ENCODE results near the gene TNFAIP3.

The TNFAIP3 gene

GRCh38 chr6:137902699-137903098 is 35.6 kb downstream of the TNFAIP3 start:
- DNase-seq (ENCODE audit: low read depth): no peak

GRCh38 chr6:137903274-137903932 is 36.3 kb downstream of the TNFAIP3 start:
- DNase-seq (ENCODE audit: low read depth): no peak

GRCh38 chr6:137903933-137904821 is 37.1 kb downstream of the TNFAIP3 start:
- no peak for DNase-seq (ENCODE audit: low read depth)

- no peak for DNase-seq (ENCODE audit: low read depth)
Observed at GRCh38 chr6:137904822-137905617, 38.0 kb downstream of the TNFAIP3 start.

- DNase-seq (ENCODE audit: low read depth): no peak
Observed at GRCh38 chr6:137906020-137906472, 39.0 kb downstream of the TNFAIP3 start.

GRCh38 chr6:137907170-137907569 is 40.1 kb downstream of the TNFAIP3 start:
- no peak for DNase-seq (ENCODE audit: low read depth)

- DNase-seq (ENCODE audit: low read depth): no peak
Observed at GRCh38 chr6:137909533-137909932, 42.5 kb downstream of the TNFAIP3 start.

GRCh38 chr6:137910424-137910834 is 43.4 kb downstream of the TNFAIP3 start:
- DNase-seq (ENCODE audit: low read depth): no peak

- no peak for DNase-seq (ENCODE audit: low read depth)
Observed at GRCh38 chr6:137910843-137911456, 43.9 kb downstream of the TNFAIP3 start.

- DNase-seq (ENCODE audit: low read depth): no peak
Observed at GRCh38 chr6:137911675-137912191, 44.7 kb downstream of the TNFAIP3 start.

- DNase-seq (ENCODE audit: low read depth): no peak
Observed at GRCh38 chr6:137912813-137913212, 45.8 kb downstream of the TNFAIP3 start.

GRCh38 chr6:137913434-137913833 is 46.4 kb downstream of the TNFAIP3 start:
- no peak for DNase-seq (ENCODE audit: low read depth)

- no peak for DNase-seq (ENCODE audit: low read depth)
Observed at GRCh38 chr6:137913996-137914529, 47.0 kb downstream of the TNFAIP3 start.

- no peak for DNase-seq (ENCODE audit: low read depth)
Observed at GRCh38 chr6:137914530-137915193, 47.6 kb downstream of the TNFAIP3 start.

GRCh38 chr6:137915790-137916189 is 48.7 kb downstream of the TNFAIP3 start:
- no peak for DNase-seq (ENCODE audit: low read depth)

- DNase-seq (ENCODE audit: low read depth): no peak
Observed at GRCh38 chr6:137917551-137918325, 50.7 kb downstream of the TNFAIP3 start.

- DNase-seq (ENCODE audit: low read depth): no peak
Observed at GRCh38 chr6:137919502-137919823, 52.4 kb downstream of the TNFAIP3 start.

- no peak for DNase-seq (ENCODE audit: low read depth)
Observed at GRCh38 chr6:137919837-137920730, 53.0 kb downstream of the TNFAIP3 start.

- DNase-seq (ENCODE audit: low read depth): no peak
Observed at GRCh38 chr6:137921823-137922222, 54.8 kb downstream of the TNFAIP3 start.
